A673 (cell line): ENCODE data around the gene DCAKD.

Source experiments
- EZH2 ChIP-seq: fragments of 200-600 bp; sonication (generic); IDR thresholded peaks from 2 replicates; pipeline ENCODE4 v1.6.1; 2017; ENCODE audit warnings: borderline replicate concordance, low read depth, mild to moderate bottlenecking, mixed read lengths, antibody characterized with exemption, low read length; ENCODE audit not compliant: poor library complexity, severe bottlenecking
- TF ChIP-seq, protein P1 (sequence below): fragments of 300-800, 200-600 bp; sonication (generic); conservative IDR thresholded peaks from 2 replicates; pipeline ENCODE4 v1.5.1; 2017; ENCODE audit warnings: low read depth, mild to moderate bottlenecking, antibody characterized with exemption, low read length, moderate library complexity, mixed read lengths

DNA sequence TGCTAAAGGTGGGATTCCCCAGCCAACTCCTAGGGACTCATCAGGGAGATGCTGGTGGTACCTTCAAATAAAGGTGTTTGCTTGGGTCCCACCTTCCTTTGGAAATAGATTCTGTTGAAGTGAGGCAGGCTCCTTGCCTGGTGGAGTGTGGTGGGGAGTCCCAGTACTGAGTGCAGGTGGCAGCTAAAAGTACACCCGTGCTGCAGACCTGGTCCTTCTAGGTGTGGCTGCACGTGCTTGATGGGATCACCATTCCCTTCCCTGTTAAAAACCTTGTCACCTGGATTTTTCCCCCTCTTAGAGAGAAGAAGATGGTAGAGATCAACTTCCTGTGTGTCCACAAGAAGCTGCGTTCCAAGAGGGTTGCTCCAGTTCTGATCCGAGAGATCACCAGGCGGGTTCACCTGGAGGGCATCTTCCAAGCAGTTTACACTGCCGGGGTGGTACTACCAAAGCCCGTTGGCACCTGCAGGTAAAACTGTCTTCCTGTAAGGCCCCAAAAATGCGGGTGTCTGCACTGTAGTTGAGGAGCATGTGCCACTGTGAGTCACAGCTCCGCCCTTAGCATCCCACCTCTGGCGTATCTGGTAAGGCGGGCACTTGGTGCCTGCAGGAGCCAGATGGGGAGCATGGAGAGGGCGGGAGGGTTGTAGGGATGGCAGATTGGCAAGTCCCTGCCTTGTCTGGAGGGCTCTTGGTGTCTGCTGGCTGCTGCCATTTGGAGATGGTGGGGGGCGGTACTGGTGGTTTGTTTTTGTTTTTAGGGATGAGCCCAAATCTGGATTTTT, 46.8 kb upstream of the DCAKD start:
- TF ChIP-seq, protein P1, sequence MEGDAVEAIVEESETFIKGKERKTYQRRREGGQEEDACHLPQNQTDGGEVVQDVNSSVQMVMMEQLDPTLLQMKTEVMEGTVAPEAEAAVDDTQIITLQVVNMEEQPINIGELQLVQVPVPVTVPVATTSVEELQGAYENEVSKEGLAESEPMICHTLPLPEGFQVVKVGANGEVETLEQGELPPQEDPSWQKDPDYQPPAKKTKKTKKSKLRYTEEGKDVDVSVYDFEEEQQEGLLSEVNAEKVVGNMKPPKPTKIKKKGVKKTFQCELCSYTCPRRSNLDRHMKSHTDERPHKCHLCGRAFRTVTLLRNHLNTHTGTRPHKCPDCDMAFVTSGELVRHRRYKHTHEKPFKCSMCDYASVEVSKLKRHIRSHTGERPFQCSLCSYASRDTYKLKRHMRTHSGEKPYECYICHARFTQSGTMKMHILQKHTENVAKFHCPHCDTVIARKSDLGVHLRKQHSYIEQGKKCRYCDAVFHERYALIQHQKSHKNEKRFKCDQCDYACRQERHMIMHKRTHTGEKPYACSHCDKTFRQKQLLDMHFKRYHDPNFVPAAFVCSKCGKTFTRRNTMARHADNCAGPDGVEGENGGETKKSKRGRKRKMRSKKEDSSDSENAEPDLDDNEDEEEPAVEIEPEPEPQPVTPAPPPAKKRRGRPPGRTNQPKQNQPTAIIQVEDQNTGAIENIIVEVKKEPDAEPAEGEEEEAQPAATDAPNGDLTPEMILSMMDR: no peak
- no peak for TF ChIP-seq EZH2
